Activated CD4-positive, alpha-beta T cell treated with anti-CD3 and anti-CD28 coated beads, Interleukin-2, amount 10 ng/mL, durations not matched to agents 24 days and 14 days (primary cell): ENCODE measurements around the gene DAP. TPM values are rescaled to one million over a fixed set of nuclear protein-coding genes. Genes with fewer than 3 reads are reported as not detected.
"Not testable (repeated sequence)": the region's sequence is repeated elsewhere in the genome, so short reads cannot be mapped to it uniquely, and the experiment has no call there.

Experiments
- DNase-seq: peaks from one replicate; pipeline ENCODE4 v3.0.0; 2022
- H3K27ac Mint-ChIP-seq: one replicate; pipeline ENCODE4 v1.8.0; 2022; ENCODE audit warnings: mild to moderate bottlenecking, mixed read lengths
- H3K27me3 Mint-ChIP-seq: one replicate; pipeline ENCODE4 v1.8.0; 2022; ENCODE audit warnings: mixed read lengths
- H3K36me3 Mint-ChIP-seq: one replicate; pipeline ENCODE4 v1.8.0; 2022; ENCODE audit warnings: low read depth, mild to moderate bottlenecking, mixed read lengths
- H3K4me1 Mint-ChIP-seq: one replicate; pipeline ENCODE4 v1.8.0; 2021; ENCODE audit warnings: mixed read lengths
- H3K4me3 Mint-ChIP-seq: one replicate; pipeline ENCODE4 v1.8.0; 2022; ENCODE audit warnings: mild to moderate bottlenecking, moderate library complexity, mixed read lengths
- H3K9me3 Mint-ChIP-seq: one replicate; pipeline ENCODE4 v1.8.0; 2021; ENCODE audit warnings: mixed read lengths
- intact Hi-C: fragments of 100-400 bp; cut with micrococcal nuclease; formaldehyde crosslinking; loops from one replicate; pipeline ENCODE4 v1.15.1; 2023
- total RNA-seq: library from RNA; stranded (reverse); gene quantifications from 2 replicates; pipeline ENCODE4 v1.2.3, GENCODE V29; 2022

The DAP gene
- total RNA-seq, 1 donor from 2014 or later = 54.5 TPM

DNA sequence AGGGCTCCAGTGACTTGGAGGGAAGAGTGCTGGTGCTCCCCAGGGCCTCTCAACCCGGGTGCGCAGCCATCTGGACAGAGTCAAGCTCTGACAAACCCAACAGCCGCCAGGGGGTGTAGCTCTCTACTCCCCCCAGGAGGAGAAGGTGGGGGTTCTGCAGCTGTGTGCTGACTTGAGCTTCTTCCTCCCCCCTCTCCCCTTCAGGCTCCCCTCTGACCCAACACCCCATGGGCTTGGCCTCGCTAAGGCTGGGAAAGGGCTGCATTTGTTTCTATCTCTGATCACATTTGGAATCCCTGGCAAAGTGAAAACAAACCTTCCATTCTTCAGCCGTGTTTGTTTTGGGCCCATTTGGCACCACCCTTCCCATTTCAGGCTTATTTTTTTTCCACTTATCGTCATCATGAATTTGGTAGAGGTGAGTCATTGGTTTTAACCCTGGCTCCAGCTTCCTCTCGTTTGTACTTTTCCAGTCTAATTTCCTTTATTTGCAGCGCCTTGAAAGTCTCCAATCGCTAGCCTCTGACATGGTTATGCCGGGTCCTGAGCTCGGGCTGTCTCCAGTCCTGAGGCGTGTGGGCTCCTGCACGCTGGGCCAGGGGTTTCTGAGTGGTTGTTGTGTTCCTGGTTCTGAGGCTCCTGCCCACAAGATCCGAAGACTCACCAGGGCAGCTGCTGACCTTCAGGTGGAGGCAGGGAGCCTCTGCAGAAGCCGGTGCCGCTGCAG, 36.1 kb downstream of the DAP start:
- H3K9me3 Mint-ChIP-seq = peaks cover 3% of the 10 kb centered on the region
- peaks cover 25% of the 10 kb centered on the region for H3K36me3 Mint-ChIP-seq
- peaks cover 16% of the 10 kb centered on the region for H3K4me1 Mint-ChIP-seq
- no peaks in the 10 kb centered on the region for H3K27me3 Mint-ChIP-seq
- DNase-seq = no peak
- intact Hi-C loops = no loop called here
- no peak overlapping the region for H3K4me3 Mint-ChIP-seq
- no peak overlapping the region for H3K27ac Mint-ChIP-seq

DNA sequence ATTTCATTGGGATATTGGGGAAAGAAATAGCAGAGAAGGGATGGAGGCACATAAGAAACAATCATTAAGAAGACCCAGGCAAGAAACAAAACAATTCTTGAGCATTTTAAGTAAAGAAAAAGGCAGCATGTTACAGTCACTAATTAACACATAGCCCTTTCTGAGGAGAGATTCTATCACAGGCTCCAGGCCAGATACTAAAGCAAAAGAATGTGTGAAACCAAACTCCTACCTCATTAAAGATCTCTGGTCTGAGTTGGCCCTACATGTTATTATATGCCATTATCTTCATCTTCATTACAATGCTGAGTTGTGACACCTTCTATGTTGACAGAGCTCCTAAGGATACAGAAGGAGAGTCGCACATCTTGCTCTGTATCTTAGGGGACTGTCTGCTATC, 37.5 kb downstream of the DAP start:
- Mint-ChIP-seq H3K27ac (no peak overlapping the region), H3K9me3 (peaks cover 3% of the 10 kb centered on the region), H3K27me3 (no peaks in the 10 kb centered on the region), H3K4me1 (peaks cover 16% of the 10 kb centered on the region), H3K36me3 (peaks cover 25% of the 10 kb centered on the region), H3K4me3 (no peak overlapping the region)
- intact Hi-C loops = no loop called here
- no peak for DNase-seq

DNA sequence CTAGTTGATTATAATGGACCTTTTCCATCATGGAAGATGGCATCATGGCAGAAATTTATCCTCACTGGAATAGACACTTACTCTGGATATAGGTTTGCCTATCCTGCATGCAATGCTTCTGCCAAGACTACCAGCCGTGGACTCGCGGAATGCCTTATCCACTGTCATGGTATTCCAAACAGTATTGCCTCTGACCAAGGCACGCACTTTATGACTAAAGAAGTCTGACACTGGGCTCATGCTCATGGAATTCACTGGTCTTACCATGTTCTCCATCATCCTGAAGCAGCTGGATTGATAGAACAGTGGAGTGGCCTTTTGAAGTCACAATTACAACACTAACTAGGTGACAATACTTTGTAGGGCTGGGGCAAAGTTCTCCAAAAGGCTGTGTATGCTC, 40.3 kb downstream of the DAP start:
- H3K9me3 Mint-ChIP-seq, H3K27me3 Mint-ChIP-seq, DNase-seq, intact Hi-C loops, H3K4me1 Mint-ChIP-seq, H3K27ac Mint-ChIP-seq, H3K4me3 Mint-ChIP-seq: not testable (repeated sequence)
- H3K36me3 Mint-ChIP-seq = peaks cover 16% of the 10 kb centered on the region

DNA sequence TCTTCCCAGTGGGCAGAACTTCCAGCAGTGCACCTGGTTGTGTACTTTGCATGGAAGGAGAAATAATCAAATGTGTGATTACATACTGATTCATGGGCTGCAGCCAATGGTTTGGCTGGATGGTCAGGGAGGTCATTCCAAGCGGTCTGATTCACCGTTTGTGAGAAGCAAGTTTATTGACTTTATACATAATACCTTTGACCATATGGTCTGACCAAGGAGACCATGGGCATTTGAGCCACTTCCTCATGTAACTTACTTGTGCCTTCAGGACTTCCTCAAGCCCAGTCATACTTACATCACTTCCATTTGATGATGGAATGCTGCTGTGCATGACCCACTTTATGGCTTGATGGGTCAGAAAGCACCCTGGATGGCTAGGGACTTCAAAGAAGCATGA, 41.1 kb downstream of the DAP start:
- Mint-ChIP-seq H3K4me3 (no peak overlapping the region), H3K36me3 (peaks cover 16% of the 10 kb centered on the region), H3K27me3 (no peaks in the 10 kb centered on the region), H3K27ac (no peak overlapping the region), H3K4me1 (no peaks in the 10 kb centered on the region), H3K9me3 (peaks cover 3% of the 10 kb centered on the region)
- intact Hi-C loops = no loop called here
- DNase-seq = no peak

DNA sequence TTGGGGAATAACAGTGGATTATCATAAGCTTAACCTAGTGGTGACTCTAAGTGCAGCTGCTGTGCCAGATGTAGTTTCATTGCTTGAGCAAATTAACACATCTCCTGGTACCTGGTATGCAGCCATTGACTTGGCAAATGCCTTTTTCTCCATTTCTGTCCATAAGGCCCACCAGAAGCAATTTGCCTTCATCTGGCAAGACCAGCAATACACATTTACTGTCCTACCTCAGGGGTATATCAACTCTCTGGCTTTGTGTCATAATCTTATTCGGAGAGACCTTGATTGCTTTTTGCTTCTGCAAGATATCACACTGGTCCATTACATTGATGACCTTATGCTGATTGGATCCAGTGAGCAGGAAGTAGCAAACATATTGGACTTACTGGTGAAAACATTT, 42.4 kb downstream of the DAP start:
- H3K9me3 Mint-ChIP-seq, H3K27me3 Mint-ChIP-seq, H3K27ac Mint-ChIP-seq, DNase-seq, H3K4me1 Mint-ChIP-seq, H3K4me3 Mint-ChIP-seq, intact Hi-C loops: not testable (repeated sequence)
- peaks cover 16% of the 10 kb centered on the region for H3K36me3 Mint-ChIP-seq

DNA sequence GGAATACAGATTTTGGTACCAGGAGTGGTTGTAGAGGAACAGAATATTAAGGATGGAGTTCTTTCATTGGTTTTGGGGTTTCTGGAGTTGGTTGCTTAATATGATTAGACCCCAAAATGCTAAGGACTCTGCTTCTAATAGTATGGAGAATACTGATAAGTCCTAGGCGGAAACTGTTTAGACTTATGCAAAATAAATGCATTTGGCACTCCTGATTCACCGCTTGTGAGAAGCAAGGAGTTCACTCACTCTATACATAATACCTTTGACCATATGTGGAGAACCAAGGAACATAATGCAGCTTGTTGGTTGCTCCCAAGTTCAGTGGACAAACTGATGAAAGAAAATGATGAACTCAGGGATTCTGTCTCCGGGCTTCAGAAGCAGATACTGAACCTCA, 44.2 kb downstream of the DAP start:
- H3K36me3 Mint-ChIP-seq = peaks cover 15% of the 10 kb centered on the region
- H3K4me3 Mint-ChIP-seq, intact Hi-C loops, H3K9me3 Mint-ChIP-seq, H3K27me3 Mint-ChIP-seq, H3K27ac Mint-ChIP-seq, DNase-seq: not testable (repeated sequence)
- H3K4me1 Mint-ChIP-seq = peaks cover 11% of the 10 kb centered on the region

DNA sequence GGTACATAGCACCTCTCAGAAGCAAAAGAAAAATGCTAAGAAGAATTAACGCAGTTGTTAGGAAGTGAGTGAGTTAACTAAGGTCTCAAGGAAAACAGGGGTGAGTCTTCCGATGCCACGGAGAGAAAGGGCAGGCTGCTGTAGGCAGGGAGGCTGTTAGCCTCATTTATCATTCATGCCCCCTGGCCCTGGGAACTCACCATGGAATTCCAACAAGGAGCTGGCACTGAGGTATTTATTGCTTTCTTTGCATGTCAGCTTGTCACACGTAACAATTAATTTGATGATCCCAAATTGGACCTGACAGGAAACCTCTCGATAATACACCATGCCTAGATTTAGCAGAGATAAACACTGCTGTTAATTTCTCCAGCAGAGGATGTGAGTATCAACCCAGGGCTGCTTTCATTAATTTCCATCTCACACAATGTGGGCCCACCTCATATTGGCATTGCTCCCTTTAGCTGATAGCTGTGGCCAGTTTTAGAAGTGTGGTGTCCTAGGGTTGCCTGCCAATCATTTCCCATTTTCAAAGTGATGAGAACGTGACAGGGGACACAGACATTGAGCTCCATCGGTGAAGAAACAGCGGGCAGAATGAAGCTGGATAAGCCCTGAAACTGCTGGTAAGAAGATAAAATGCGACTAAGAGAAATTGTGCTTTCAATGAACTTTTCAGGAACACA, 45.3 kb downstream of the DAP start:
- H3K27me3 Mint-ChIP-seq = no peaks in the 10 kb centered on the region
- H3K4me1 Mint-ChIP-seq = peaks cover 11% of the 10 kb centered on the region
- no peaks in the 10 kb centered on the region for H3K9me3 Mint-ChIP-seq
- H3K27ac Mint-ChIP-seq = no peak overlapping the region
- H3K4me3 Mint-ChIP-seq = no peak overlapping the region
- DNase-seq = no peak
- intact Hi-C loops = no loop called here
- peaks cover 11% of the 10 kb centered on the region for H3K36me3 Mint-ChIP-seq

DNA sequence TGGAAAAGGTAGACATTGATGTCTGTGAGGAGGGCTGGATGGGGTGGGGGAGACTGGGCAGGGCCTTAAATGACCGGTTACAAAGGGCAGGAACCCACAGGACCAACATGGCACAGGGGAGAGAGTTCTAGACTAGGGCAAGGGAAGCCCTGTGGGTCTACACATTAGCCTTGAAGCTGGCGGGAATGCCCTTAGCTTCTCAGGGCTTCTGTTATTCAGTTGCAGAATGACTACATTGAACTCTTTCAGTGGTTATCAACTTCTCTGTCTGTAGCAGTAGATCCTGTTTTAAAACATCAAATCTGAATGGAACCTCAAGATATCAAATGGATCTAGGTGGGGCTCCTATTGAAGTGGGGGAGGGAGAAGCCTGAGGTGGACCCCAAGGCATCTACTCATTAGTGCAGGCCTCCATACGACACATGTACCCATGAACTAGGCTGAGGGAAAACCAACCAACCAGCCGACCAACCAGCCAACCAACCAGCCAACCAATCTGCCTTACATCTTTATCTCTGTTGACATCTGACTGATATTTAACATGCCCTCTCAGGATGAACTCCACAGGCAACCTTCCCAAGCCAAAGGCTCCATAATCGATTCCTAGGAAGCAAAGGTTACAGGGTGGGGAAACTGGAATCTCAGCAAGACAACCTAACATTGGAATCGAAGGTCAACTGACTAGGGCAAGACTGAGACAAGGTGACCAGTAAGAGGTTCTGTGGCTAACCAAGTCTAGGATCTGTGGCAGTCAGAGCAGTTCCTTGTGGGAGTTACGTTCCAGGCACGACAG, 48.3 kb downstream of the DAP start:
- no peaks in the 10 kb centered on the region for H3K9me3 Mint-ChIP-seq
- no peaks in the 10 kb centered on the region for H3K27me3 Mint-ChIP-seq
- no peak overlapping the region for H3K4me3 Mint-ChIP-seq
- intact Hi-C loops = no loop called here
- peaks cover 6% of the 10 kb centered on the region for H3K36me3 Mint-ChIP-seq
- peaks cover 11% of the 10 kb centered on the region for H3K4me1 Mint-ChIP-seq
- DNase-seq = no peak
- no peak overlapping the region for H3K27ac Mint-ChIP-seq

DNA sequence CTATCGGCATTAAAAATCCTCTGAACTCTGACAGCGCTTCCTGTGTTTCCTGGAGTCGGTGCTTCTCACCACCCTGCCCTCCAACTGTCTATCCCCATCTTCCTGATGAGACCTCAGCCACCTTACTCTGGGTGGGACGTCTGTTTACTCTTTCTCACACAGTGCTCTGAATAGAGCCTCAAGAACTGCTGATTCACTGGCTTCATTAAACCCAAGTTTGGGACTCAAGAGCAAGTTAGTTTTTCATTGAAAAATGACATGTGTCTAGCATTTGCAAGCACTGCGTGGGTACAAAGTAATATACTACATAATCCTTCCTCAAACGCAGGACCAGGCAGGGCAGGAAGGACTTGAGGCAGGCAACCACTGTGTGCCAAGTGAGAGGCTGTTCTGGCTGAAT, 49.5 kb downstream of the DAP start:
- Mint-ChIP-seq H3K27me3 (no peaks in the 10 kb centered on the region), H3K27ac (no peak overlapping the region), H3K4me1 (peaks cover 13% of the 10 kb centered on the region), H3K9me3 (no peaks in the 10 kb centered on the region), H3K36me3 (peaks cover 6% of the 10 kb centered on the region), H3K4me3 (no peak overlapping the region)
- DNase-seq = no peak
- intact Hi-C loops = no loop called here

DNA sequence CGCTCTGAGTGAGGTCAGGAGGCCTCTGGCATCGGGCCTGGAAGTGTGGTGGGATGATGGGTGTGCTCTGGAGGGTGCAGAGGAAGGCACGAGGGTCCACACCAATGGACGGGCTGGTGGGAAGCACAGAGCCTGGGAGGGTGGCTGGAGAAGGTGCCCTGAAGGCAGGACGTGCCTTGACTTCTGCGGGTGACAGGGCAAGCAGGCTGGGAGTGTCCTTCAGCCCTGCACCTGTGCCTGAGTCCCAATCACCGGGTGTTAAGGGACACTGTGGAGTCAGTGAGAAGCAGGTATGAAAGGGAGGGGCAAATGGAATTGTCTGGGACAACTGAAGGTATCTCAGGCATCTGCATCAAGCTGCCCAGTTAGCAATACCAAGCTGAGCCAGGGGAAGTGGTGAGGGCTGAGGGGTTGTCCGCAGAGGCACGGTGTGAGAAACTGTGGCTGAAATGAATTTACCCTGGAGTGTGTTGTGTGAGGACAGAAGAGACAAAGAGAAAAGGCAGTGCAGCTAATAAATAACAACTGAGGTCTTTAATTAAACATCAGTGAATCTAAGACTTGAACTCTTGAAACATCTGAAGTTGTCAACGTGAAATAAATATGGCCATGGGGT, 50.4 kb downstream of the DAP start:
- Mint-ChIP-seq H3K4me3 (no peak overlapping the region), H3K4me1 (peaks cover 14% of the 10 kb centered on the region), H3K9me3 (no peaks in the 10 kb centered on the region), H3K27me3 (no peaks in the 10 kb centered on the region), H3K27ac (no peak overlapping the region), H3K36me3 (peaks cover 6% of the 10 kb centered on the region)
- DNase-seq = no peak
- intact Hi-C loops = no loop called here

DNA sequence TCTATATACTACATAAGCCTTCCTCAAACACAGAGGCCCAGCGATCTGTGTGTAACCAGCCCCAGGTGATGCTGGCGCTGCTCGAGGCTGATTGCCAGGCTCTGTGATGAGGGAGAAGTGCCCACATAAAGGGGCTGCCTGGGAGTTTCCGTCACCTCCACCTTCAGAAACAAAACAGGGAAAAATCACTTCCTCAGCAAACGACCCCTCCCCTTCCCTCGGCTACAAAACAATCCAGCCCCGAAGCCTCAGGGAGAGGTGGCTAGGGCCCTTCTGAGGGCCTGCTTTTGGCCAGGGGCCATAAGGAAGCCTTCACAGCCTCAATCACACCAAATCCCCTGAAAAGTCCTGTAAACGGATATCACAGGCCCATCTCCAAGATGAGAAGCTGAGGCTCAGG, 51.1 kb downstream of the DAP start:
- Mint-ChIP-seq H3K27me3 (no peaks in the 10 kb centered on the region), H3K27ac (no peak overlapping the region), H3K4me1 (peaks cover 20% of the 10 kb centered on the region), H3K36me3 (peaks cover 6% of the 10 kb centered on the region), H3K9me3 (no peaks in the 10 kb centered on the region), H3K4me3 (no peak overlapping the region)
- DNase-seq = no peak
- intact Hi-C loops = loop anchor here (10.0 kb wide), 1 partner anchor 145 kb away; no protein-coding TSS in a partner anchor

DNA sequence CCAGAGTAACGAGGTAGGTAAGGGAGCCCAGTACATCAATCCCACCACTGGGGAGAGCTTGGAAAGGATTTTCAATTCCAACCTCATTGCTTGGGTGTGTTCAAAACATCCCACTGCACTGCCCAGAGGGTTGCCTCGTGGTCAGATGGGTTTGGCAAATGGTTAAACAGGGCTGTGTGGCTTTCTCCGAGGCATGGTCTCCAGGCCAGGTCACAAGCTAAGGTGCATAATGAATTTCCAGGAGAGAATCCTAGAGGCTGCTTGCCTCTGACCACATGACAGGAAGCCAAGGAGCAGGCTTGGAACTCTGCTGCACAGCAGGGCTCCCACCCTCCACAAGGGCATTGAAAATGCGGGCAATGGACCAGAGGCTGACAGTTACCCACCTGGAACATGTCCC, 51.6 kb downstream of the DAP start:
- Mint-ChIP-seq H3K27me3 (no peaks in the 10 kb centered on the region), H3K4me3 (no peak overlapping the region), H3K36me3 (peaks cover 6% of the 10 kb centered on the region), H3K27ac (no peak overlapping the region), H3K4me1 (peaks cover 25% of the 10 kb centered on the region), H3K9me3 (no peaks in the 10 kb centered on the region)
- intact Hi-C loops = loop anchor here (10.0 kb wide), 1 partner anchor 145 kb away; no protein-coding TSS in a partner anchor
- no peak for DNase-seq

DNA sequence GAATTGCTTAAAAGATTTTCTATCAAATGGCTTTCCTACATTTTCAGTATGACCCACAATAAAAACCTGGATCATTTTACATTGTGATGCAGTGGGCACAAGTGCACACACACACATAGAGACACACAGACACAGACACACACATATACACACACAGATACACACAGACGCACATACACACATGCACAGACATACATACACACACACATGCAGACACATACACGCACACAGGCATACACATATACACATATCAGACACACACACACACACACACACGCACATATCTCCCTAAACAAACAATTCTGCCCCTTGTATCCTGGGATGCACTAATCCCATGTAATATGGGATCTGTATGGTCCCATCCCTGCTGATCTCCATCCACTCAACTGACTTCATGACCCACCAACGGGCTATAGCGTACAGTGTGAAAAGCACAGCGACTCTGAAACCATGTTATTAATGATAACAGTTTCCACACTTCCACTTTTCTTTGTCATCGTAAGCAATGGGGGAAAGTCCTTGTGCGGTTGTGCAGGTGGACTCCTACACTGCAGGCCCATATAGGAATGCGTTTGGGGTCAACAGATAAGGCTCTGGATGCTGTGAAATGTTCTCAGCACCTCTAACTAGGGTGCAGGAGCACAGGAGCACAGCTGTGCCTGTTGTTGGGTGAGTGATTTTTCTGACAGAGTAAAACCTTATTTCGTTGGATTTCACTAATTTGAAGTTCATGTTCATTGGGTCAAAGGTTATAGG, 52.7 kb downstream of the DAP start:
- peaks cover 6% of the 10 kb centered on the region for H3K36me3 Mint-ChIP-seq
- H3K4me3 Mint-ChIP-seq = no peak overlapping the region
- peaks cover 27% of the 10 kb centered on the region for H3K4me1 Mint-ChIP-seq
- no peak for DNase-seq
- H3K9me3 Mint-ChIP-seq = no peaks in the 10 kb centered on the region
- H3K27ac Mint-ChIP-seq = no peak overlapping the region
- intact Hi-C loops = loop anchor here (10.0 kb wide), 1 partner anchor 146 kb away; no protein-coding TSS in a partner anchor
- H3K27me3 Mint-ChIP-seq = no peaks in the 10 kb centered on the region
